Mucosa of rectum (tissue), 2 donors: ENCODE measurements around the gene GSK3A.

Experiments
- H3K27ac ChIP-seq, 2 donors: one replicate each; pipeline ENCODE4 v1.7.0; 2013; ENCODE audit warnings: inconsistent platforms in 2 of 2, low read depth in 2 of 2, low read length in 2 of 2
- H3K27me3 ChIP-seq, 2 donors: one replicate each; pipeline ENCODE4 v1.7.0; 2013; ENCODE audit warnings: low read length in 2 of 2; ENCODE audit not compliant: control insufficient read depth in 2 of 2, insufficient read depth in 2 of 2
- H3K36me3 ChIP-seq, 2 donors: one replicate each; pipeline ENCODE4 v1.7.0; 2013; ENCODE audit warnings: low read length in 2 of 2; ENCODE audit not compliant: control insufficient read depth in 2 of 2, insufficient read depth in 2 of 2
- H3K4me1 ChIP-seq, 2 donors: one replicate each; pipeline ENCODE4 v1.7.0; 2013; ENCODE audit warnings: low read length in 2 of 2, mild to moderate bottlenecking in 1 of 2; ENCODE audit not compliant: control insufficient read depth in 2 of 2, insufficient read depth in 2 of 2
- H3K4me3 ChIP-seq, 2 donors: one replicate each; pipeline ENCODE4 v1.7.0; 2013; ENCODE audit warnings: low read length in 2 of 2
- H3K9ac ChIP-seq, 2 donors: one replicate each; pipeline ENCODE4 v1.7.0; 2013; ENCODE audit warnings: low read length in 2 of 2, low read depth in 1 of 2, mild to moderate bottlenecking in 1 of 2
- H3K9me3 ChIP-seq, 2 donors: one replicate each; pipeline ENCODE4 v1.7.0; 2013; ENCODE audit warnings: low read length in 2 of 2; ENCODE audit not compliant: control insufficient read depth in 2 of 2
- donor health status: healthy.
- donor health status: Normal muscosa, but diverticular disease.

GSK3A gene

DNA sequence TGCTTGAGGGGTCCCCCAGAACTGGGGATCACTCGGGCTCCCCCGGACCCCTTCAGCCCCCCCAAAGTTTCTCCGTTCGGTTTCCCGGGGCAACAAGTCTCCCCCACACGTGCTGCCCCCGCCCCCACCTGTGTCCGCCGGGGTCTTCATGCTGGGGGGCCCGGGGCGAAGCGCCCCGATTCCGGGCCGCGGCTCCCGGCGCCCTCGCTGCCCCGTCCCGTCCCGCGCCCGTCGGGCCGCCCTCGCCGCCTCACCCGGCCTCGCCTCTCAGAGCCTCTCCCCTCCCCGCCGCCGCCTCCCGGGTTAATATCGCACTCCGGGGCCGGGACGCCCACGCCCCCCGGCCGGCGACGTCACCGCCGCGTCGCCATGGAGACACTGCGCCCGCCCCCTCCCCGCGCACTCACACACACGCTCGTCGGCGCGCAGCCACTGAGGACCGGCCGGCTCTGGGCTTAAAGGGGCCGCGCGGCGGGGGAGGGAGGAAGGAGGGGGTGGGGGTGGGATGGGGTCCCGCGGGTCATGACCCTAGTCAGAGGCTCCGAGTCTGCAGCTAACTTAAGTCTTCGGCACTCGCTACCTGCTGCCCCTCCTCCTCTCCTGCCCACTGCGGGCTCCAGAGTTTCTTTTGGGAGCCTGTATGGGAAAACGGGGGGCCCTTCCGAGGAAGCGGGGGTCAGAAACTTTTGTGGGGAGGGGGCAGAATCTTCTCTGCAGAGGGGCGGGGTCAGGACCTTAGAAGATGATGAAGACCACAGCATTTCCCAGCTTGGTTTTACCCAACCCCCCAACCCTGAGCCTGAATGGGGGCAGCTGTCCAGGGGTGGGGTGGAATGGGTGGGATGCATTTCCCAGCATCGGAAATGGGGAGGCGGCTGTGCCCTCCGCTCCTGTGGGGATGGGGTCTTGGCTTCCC is 12.7 kb upstream of the GSK3A start, which contains the start of gene ERF:
Gene ERF, minus strand, starts transcription at position 279 of the 916 bp plus-strand sequence. Its CDS starts 129 bp downstream, at position 150.
- peaks cover 20 to 32% of the 10 kb centered on the region in 2 donors for H3K4me1 ChIP-seq
- H3K27me3 ChIP-seq, result no peaks in the 10 kb centered on the region
- no peaks in the 10 kb centered on the region for H3K9me3 ChIP-seq
- H3K27ac ChIP-seq, result peak within 1 kb of the TSS; percentile 96 to 99
- no peaks in the 10 kb centered on the region for H3K36me3 ChIP-seq
- H3K4me3 ChIP-seq, result peak within 1 kb of the TSS; percentile 82 to 92
- H3K9ac ChIP-seq, result peak within 1 kb of the TSS; percentile 89 to 95

DNA sequence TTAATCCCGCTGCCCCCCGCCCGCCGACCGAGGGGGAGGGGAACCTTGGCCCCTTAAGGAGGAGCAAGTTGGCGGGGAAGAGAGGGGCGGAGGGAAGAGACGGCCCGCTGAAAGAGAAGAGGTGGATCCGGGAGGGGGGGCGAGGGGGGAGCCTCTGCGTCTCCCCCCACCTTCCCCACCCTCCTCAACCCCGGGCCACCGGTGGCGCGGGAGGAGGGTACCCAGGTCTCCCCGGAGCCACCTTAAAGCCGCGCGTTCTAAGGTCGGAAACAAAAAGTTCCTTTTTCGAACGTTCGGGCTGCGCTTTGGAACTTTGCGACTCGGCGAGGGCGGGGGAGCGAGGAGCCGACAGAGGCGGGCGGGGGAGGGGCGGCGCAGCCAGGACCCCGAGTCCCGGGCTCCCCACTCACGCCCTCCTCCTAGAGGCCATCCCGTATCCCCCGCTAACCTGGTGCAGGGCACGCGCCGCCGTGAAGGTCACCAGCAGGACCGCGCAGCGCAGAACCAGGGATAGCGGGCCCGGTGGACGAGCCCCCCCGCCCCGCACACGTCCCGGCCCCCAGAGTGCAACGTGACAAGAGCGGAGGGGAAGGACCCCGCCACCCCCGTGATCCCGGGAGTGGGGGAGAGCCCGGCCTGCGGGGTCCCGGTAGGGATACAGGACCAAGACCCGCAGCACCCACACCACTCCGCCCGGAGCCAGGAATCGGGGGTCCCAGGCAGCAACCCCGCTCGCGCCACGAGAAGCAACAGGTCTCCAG is 11.9 kb upstream of the GSK3A start:
- H3K4me3 ChIP-seq, result peak overlapping the region; percentile 82 to 92
- peaks cover 20 to 32% of the 10 kb centered on the region in 2 donors for H3K4me1 ChIP-seq
- H3K9ac ChIP-seq, result peak overlapping the region; percentile 89 to 95
- peak overlapping the region; percentile 96 to 99 for H3K27ac ChIP-seq
- H3K9me3 ChIP-seq, result no peaks in the 10 kb centered on the region
- peaks cover 0 to 7% of the 10 kb centered on the region in 2 donors for H3K36me3 ChIP-seq
- H3K27me3 ChIP-seq, result no peaks in the 10 kb centered on the region

DNA sequence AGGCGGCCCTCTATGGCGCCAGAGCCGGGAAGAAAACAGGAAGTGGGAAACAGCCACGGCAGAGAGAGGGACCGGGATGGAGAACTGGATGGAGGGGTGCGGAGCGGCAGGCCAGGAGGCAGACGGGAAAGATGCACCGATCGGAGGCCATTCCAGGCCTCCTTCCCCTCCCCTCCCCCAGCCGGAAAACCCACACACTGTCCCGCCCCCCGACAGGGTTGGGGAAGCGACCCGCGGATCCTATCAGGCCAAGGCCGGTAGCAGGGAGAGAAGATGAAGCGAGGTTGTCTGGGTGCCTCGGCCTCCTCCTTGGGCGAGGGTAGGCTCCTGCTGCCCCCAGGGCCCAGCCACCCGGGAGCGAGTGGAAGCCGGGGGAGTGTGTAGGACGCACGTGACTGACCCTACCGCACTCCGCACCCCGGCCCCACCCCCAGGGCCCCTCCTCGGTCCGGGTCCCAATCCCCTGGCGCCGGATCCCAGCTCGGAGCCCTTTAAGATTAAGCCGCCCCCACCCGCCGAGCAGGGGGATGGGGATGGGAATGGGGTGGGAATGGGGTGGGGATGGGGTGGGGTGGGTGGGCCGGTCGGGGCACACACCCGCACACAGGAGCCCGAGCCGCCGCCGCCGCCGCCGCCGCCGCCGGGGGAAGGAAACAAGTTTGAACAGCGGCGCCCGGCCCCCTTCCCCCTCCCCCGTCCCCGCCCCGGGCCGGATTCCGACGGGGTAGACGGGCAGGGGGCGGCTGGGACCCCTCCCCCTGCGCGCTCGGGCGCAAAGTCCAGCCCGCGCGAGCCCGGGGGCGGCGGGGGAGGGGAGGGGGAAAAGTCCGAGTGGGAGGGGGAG is 11.1 kb upstream of the GSK3A start:
- peaks cover 20 to 32% of the 10 kb centered on the region in 2 donors for H3K4me1 ChIP-seq
- H3K36me3 ChIP-seq, result peaks cover 3 to 7% of the 10 kb centered on the region in 2 donors
- peak overlapping the region; percentile 74 to 92 for H3K4me3 ChIP-seq
- no peaks in the 10 kb centered on the region for H3K9me3 ChIP-seq
- peak overlapping the region; percentile 96 to 99 for H3K27ac ChIP-seq
- H3K27me3 ChIP-seq, result no peaks in the 10 kb centered on the region
- H3K9ac ChIP-seq, result peak overlapping the region; percentile 60 to 74

DNA sequence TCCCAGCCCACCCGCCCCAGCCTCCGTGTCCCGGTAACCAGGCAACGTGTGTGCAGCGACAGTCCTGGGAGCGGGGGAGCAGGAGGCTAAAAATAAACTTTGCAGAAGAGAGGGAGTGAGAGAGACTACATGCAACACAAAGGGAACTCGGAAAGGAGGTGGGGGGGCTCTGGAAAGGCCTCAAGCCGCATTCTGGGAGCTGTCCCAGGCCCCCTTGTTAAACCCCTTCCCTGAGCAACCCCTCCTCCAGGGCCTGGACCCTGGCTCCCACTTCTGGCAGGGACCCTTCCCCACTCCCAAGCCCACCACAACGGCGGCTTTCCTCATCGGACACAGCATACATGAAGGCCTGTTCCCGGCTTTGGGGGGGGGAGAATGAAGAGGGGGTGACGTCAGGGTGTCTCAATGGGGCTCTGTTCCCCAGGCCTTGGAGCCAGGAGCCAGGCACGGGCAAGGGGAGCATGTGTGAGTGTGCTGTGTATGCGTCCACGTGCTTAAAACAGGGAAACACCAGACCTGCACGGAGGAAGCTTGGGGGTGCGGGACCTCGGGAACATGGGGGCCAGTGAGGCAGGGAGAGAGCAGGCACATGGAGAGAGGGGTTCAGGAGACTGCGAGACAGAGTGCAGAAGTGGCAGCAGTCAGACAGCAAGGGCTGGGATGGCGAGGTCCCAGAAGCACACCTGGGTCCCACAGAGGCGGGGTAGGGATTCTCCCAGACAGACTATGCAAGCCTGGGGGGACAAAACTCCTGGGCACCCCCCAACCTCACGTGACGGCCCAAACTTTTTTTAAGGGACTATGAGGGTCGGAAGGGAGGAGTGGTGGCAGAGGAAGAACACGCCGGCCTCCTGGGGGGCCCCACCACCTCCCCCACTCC is 10.2 kb upstream of the GSK3A start:
- Histone ChIP-seq H3K4me3 (peak overlapping the region; percentile 69 to 74), H3K27me3 (no peaks in the 10 kb centered on the region), H3K4me1 (peaks cover 20 to 32% of the 10 kb centered on the region in 2 donors), H3K9ac (peak overlapping the region; percentile 60 to 74), H3K27ac (peak overlapping the region; percentile 79 to 99), H3K36me3 (peaks cover 3 to 7% of the 10 kb centered on the region in 2 donors), H3K9me3 (no peaks in the 10 kb centered on the region)

DNA sequence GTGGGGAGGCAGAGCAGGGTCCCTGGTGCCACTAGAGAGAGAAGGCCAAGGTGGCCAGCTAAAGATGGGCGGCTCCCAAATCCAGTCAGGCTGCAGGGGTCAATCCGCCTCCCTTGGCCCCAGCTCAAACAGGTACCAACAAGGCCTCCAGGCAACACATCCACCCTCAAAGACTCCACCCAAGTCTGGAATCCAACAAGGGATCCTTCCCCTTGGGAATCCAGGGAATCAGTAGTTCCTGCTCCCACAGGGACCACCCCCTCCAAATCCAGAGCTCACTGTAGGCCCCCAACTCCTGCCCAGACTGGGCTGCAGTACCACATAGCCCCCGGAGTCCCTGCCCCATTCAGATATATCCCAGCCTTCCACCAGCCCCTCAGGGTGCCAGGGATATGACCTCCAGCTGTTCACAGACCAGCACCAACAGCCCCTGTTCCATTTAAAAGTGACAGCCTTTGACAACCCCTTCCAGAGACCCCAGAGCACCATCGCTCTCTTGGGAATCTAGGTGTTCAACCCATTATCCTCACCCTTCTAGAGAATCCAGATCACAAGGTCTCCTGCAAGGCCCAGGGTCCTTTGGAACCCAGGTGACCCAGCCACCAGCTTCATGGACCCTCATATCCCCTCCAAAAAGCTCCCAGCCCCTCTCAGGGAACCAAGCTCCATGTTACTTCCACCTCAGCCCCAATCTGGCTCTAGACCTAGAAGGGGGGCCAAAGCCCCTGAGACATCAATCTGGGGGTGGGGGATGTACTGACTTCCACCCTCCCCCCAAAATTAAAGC is 9.4 kb upstream of the GSK3A start:
- no peak overlapping the region for H3K27ac ChIP-seq
- peaks cover 20 to 29% of the 10 kb centered on the region in 2 donors for H3K4me1 ChIP-seq
- peak overlapping the region in 1 of 2 donors; percentile 9 for H3K4me3 ChIP-seq

DNA sequence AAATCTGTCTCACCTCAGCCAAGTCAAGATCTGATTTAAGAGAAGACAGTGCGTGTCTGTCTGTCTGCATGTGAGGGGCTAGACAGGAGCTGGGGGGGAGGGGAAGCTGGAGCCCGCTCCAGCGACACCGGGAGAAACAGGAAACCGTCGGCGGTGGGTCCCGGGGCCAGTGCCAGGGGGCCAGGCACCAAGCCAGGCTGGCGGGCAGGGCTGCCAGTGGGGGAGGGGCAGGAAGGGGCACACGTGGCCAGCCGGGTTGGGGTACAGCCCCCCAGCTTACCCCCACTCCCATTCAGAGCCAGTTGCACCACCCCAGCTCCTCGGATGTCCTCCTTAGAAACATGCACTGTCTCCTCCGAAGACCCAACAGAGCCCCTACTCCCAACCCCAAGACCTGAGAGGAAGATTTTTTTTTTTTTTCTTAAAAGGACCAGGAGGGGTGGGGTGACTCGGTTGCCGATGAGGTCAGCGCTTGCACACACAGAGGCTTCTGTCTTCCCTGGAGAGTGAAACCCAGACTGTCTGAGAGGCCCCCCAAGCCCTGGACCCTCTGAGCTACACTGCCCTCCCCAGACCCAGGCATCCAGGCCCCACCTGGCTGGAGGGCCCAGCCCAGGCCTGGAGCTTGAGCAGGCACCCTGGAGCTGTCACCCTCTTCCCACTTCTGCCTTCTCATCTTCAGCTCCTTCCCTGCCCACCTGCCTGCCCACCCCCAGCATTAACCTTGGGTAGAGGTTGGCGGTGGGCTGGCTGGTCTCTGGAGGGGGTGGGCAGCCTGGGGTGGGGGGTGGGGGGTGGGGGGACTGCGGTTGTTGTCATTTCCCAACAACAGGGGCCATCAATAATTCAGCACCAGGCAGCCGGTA is 8.5 kb upstream of the GSK3A start:
- H3K4me3 ChIP-seq, result no peak overlapping the region
- H3K4me1 ChIP-seq, result peaks cover 20 to 28% of the 10 kb centered on the region in 2 donors
- H3K27ac ChIP-seq, result peak overlapping the region in 1 of 2 donors; percentile 38
- peaks cover 3 to 7% of the 10 kb centered on the region in 2 donors for H3K36me3 ChIP-seq
- H3K27me3 ChIP-seq, result no peaks in the 10 kb centered on the region
- H3K9me3 ChIP-seq, result no peaks in the 10 kb centered on the region
- no peak overlapping the region for H3K9ac ChIP-seq

More for the DNA sequence above, 9.4 kb upstream of the GSK3A start:
- Histone ChIP-seq H3K36me3 (peaks cover 3 to 7% of the 10 kb centered on the region in 2 donors), H3K27me3 (no peaks in the 10 kb centered on the region), H3K9me3 (no peaks in the 10 kb centered on the region), H3K9ac (no peak overlapping the region)

DNA sequence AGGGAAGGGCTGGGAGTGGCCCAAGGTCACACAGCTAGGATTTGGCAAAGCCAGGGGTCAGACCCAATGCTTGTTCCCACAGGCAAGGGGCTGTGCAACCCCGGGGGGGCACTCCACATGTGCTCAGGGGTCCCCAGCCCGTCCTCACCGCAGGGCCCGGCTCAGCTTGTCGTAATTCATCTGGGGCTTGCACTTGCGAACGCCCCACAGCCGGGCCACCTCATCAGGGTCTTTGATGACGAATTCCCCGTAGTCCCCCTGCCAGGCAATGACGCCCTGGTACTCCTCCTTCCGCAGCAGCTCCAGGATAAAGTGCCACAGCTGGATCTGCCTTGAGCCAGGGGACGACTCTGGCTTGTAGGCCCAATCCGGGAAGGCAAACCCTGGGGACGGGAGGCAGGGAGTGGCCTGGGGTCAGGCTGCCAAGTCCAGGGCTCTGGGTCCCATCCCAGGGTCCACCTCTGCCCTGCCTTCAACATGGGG is 7.8 kb upstream of the GSK3A start:
- Histone ChIP-seq H3K4me1 (peaks cover 16 to 23% of the 10 kb centered on the region in 2 donors), H3K36me3 (peaks cover 3 to 7% of the 10 kb centered on the region in 2 donors), H3K4me3 (no peak overlapping the region), H3K9me3 (no peaks in the 10 kb centered on the region), H3K27ac (peak overlapping the region in 1 of 2 donors; percentile 38), H3K9ac (no peak overlapping the region), H3K27me3 (no peaks in the 10 kb centered on the region)

DNA sequence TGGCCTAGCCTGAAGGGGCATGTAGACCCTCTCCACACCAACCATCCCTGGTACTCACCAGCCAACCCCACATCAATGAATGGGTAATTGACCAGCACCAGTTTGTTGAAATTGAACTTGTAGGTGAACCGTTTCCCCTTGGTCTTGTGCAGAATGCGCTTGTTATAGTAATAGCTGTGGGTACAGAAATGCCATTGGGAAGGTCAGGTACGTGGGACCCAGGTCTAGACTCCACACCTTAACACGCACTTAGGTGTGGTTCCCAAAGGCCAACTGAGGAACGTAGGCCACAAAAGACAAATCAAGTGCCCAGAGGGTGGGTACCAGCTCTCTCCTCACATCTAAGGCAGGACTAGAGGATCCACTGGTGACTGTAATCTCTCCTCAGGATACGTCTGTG is 7.4 kb upstream of the GSK3A start:
- H3K4me1 ChIP-seq, result peaks cover 16 to 27% of the 10 kb centered on the region in 2 donors
- no peak overlapping the region for H3K4me3 ChIP-seq
- H3K36me3 ChIP-seq, result peaks cover 3 to 7% of the 10 kb centered on the region in 2 donors
- no peak overlapping the region for H3K9ac ChIP-seq
- H3K27me3 ChIP-seq, result no peaks in the 10 kb centered on the region
- no peak overlapping the region for H3K27ac ChIP-seq
- H3K9me3 ChIP-seq, result no peaks in the 10 kb centered on the region
